Neural crest cell (in vitro differentiated cells): ENCODE results near the gene TCF4. TPM values are rescaled to one million over a fixed set of nuclear protein-coding genes. Genes with fewer than 3 reads are reported as not detected.

Source experiments
- DNase-seq: peaks from one replicate; pipeline ENCODE4 v3.0.0; 2021; ENCODE audit warnings: low read depth, mixed read lengths, low spot score
- H3K27ac Mint-ChIP-seq: one replicate; pipeline ENCODE4 v1.8.0; 2021; ENCODE audit warnings: mild to moderate bottlenecking, mixed read lengths; ENCODE audit not compliant: unreplicated experiment
- H3K27me3 Mint-ChIP-seq: 2 replicates; pipeline ENCODE4 v1.8.0; 2021; ENCODE audit warnings: low read depth, mild to moderate bottlenecking, mixed read lengths
- H3K36me3 Mint-ChIP-seq: 2 replicates; pipeline ENCODE4 v1.8.0; 2021; ENCODE audit warnings: low read depth, mild to moderate bottlenecking, mixed read lengths
- H3K4me1 Mint-ChIP-seq: 2 replicates; pipeline ENCODE4 v1.8.0; 2021; ENCODE audit warnings: mixed read lengths
- H3K4me3 Mint-ChIP-seq: one replicate; pipeline ENCODE4 v1.8.0; 2021; ENCODE audit warnings: mild to moderate bottlenecking, mixed read lengths
- H3K9me3 Mint-ChIP-seq: 2 replicates; pipeline ENCODE4 v1.8.0; 2021; ENCODE audit warnings: mixed read lengths
- CTCF ChIP-seq: fragments of 200-600 bp; sonication (generic); conservative IDR thresholded peaks from 2 replicates; pipeline ENCODE4 v1.5.0; 2021; ENCODE audit warnings: antibody characterized with exemption, mild to moderate bottlenecking
- total RNA-seq: library from RNA; stranded (reverse); gene quantifications from 2 replicates; pipeline ENCODE4 v1.2.1, GENCODE V29; 2021

TCF4 gene
- total RNA-seq, 1 donor from 2014 or later, result 89.9 TPM

- TF ChIP-seq CTCF, result no peak
- DNase-seq, result no peak
- no peaks in the 10 kb centered on the region for H3K27me3 Mint-ChIP-seq
- H3K36me3 Mint-ChIP-seq, result peaks cover 4% of the 10 kb centered on the region
- no peaks in the 10 kb centered on the region for H3K9me3 Mint-ChIP-seq
- peaks cover 51% of the 10 kb centered on the region for H3K4me1 Mint-ChIP-seq
- no peak overlapping the region for H3K4me3 Mint-ChIP-seq
- no peak overlapping the region for H3K27ac Mint-ChIP-seq
These were observed 233.2 kb downstream of the TCF4 start for GRCh38 chr18:55354795-55355194.

GRCh38 chr18:55353806-55354205, 234.2 kb downstream of the TCF4 start:
- TF ChIP-seq CTCF, result no peak
- H3K4me3 Mint-ChIP-seq, result no peak overlapping the region
- peak overlapping the region; percentile 85 for H3K27ac Mint-ChIP-seq
- H3K4me1 Mint-ChIP-seq, result peaks cover 50% of the 10 kb centered on the region
- H3K36me3 Mint-ChIP-seq, result no peaks in the 10 kb centered on the region
- no peak for DNase-seq
- no peaks in the 10 kb centered on the region for H3K27me3 Mint-ChIP-seq
- no peaks in the 10 kb centered on the region for H3K9me3 Mint-ChIP-seq

GRCh38 chr18:55353391-55353790, 234.6 kb downstream of the TCF4 start:
- Mint-ChIP-seq H3K4me3 (peak overlapping the region; percentile 60), H3K27me3 (no peaks in the 10 kb centered on the region), H3K9me3 (no peaks in the 10 kb centered on the region), H3K4me1 (peaks cover 50% of the 10 kb centered on the region), H3K27ac (no peak overlapping the region), H3K36me3 (no peaks in the 10 kb centered on the region)
- no peak for TF ChIP-seq CTCF
- no peak for DNase-seq

GRCh38 chr18:55351980-55352714, 235.8 kb downstream of the TCF4 start:
- H3K4me1 Mint-ChIP-seq, result peaks cover 50% of the 10 kb centered on the region
- H3K27me3 Mint-ChIP-seq, result no peaks in the 10 kb centered on the region
- peak overlapping the region; percentile 50 for H3K4me3 Mint-ChIP-seq
- peak overlapping the region; percentile 65 for H3K27ac Mint-ChIP-seq
- TF ChIP-seq CTCF, result no peak
- DNase-seq, result no peak
- no peaks in the 10 kb centered on the region for H3K36me3 Mint-ChIP-seq
- H3K9me3 Mint-ChIP-seq, result no peaks in the 10 kb centered on the region

GRCh38 chr18:55351241-55351691, 236.7 kb downstream of the TCF4 start:
- Mint-ChIP-seq H3K27ac (peak overlapping the region; percentile 84), H3K4me1 (peaks cover 52% of the 10 kb centered on the region), H3K9me3 (no peaks in the 10 kb centered on the region), H3K27me3 (no peaks in the 10 kb centered on the region), H3K4me3 (peak overlapping the region; percentile 42), H3K36me3 (no peaks in the 10 kb centered on the region)
- no peak for TF ChIP-seq CTCF
- DNase-seq, result no peak
